Endothelial cell of hepatic sinusoid (primary cell): Measurements from ENCODE around the gene AMDHD1.

ENCODE experiments used
- in situ Hi-C: cut with HindIII; loops from 2 replicates; pipeline ENCODE4 v1.10.0; 2017; ENCODE audit warnings: low sequenced_read_pairs

Gene AMDHD1

DNA sequence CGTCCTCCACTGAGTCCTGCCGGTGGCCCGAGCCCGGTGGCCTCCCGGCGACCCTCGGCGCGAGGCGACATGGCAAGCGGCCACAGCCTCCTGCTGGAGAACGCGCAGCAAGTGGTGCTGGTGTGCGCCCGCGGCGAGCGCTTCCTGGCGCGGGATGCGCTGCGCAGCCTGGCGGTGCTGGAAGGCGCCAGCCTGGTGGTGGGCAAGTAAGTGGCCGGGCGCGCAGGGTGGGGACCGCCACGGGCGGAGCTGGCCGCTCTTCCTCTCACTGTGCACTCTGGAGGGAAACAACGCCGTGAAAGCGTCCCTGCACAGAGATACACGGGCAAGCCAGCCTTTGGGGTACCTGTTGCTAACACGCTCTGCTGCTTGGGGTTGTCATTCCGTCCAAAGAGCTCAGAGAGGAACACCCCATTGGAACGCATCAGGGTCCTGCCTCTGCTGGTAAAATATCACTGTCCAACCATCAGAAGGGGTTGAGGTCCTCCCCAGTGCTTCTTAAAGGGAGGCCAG, at the start of gene AMDHD1:
Gene AMDHD1, plus strand, starts transcription at position 2 of the 513 bp plus-strand sequence. Its CDS starts 68 bp downstream, at position 70.
- in situ Hi-C loops: loop anchor here (5.0 kb wide), 1 partner anchor 86 kb away; the partner anchor contains the start of gene SNRPF

DNA sequence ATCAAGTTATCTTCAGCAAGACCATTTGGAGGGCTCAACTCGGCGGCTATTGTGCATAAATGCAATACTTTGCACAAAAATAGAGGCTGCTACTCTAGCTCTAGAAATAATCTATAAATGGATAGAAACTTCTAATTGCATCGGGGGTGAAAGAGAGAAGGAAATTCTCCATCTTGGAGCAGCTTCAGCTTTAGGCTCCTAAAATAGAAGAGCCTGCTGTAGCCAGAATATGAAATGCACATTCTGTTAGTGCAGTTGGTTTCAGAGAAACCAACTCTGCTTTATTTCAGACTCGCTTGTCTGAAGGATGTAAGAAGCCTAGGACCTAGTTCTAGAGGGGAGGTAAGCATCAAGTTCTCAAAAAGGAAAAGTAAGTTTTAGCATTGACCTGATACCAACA, 46.3 kb upstream of the AMDHD1 start:
- in situ Hi-C loops: loop anchor here (5.0 kb wide), 1 partner anchor 60 kb away; no protein-coding TSS in a partner anchor

DNA sequence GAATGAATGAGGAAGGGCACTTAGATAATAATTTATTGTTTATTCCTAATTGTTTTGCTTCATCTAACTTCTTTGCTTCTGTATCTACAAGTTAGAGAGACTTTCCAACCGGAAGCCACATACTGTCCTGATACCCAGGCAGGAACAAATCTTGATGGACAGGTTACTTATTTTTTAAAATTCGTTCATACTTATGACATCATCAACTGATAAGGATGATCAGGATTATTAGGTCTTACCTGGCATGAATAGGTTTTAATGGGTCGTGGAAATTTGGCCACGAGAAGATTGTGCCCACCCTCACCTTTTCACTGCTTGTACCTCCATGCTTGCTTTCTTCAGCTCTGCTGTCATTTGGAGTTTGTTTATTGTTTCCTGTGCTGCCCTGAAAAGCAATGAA, 45.0 kb upstream of the AMDHD1 start:
- in situ Hi-C loops: loop anchor here (5.0 kb wide), 1 partner anchor 59 kb away; no protein-coding TSS in a partner anchor

DNA sequence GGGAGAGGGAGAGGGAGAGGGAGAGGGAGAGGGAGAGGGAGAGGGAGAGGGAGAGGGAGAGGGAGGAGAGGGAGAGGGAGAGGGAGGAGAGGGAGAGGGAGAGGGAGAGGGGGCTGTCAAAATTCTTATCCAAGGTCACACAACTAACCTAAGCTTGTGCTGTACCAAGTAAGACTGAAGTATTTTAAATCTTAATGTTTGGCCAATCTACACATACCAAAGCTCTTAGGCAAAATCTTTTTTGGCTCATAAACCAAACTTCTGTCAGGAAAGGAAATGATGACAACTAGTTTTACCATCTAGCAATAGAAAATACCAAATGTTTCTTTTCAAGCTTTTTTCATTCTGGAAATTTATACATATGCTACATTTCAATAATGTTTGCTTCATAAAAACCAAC, 34.6 kb upstream of the AMDHD1 start:
- in situ Hi-C loops: no loop called here

DNA sequence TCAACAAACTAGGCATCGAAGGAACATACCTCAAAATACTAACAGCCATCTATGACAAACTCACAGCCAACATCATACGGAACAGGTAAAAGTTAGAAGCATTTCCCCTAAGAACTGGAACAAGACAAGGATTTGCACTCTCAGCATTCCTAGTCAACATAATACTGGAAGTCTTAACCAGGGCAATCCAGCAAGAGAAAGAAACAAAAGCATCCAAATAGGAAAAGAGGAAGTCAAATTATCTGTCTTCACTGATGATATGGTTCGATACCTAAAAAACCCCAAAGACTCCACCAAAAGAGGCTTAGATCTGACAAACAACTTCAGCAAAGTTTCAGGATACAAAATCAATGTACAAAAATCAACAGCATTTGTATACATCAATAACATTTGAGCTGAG, 33.3 kb upstream of the AMDHD1 start:
- in situ Hi-C loops: no loop called here

DNA sequence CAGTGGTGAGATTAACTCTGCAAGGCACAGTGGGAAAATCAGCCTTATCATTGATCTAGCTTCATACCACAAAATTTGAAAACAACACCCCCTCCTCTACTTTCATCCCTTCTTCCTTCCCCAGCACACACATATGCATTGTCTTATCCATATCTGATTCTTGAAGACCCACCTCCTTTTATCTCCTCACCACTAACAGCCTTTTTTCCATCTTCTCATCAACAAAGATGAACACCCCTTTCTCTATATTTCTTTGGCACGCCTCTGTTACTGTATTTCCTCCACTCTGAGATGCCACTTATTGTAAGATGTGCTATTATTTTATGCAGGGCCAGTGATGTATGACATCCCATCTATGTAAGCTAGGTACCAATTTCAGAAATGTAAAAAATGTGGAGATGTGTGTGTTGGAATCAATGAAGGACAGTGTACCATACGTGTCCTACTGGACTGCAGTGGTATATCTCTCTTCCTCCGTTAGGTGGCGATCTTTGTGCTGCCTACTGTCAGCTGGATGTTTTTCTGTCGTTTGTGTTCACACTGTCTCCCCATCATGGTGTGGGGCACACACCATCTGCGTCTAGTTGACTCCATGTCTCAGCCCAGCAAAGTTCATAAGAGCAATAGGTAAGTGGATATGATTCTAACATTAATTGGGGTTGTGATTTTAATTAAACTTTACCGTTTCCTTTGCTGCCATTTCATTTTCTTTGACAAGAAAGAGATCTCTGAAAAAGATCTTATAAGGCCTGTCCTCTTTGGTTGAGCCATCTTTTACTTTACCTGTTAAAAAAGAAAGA, 24.7 kb upstream of the AMDHD1 start:
- in situ Hi-C loops: no loop called here

DNA sequence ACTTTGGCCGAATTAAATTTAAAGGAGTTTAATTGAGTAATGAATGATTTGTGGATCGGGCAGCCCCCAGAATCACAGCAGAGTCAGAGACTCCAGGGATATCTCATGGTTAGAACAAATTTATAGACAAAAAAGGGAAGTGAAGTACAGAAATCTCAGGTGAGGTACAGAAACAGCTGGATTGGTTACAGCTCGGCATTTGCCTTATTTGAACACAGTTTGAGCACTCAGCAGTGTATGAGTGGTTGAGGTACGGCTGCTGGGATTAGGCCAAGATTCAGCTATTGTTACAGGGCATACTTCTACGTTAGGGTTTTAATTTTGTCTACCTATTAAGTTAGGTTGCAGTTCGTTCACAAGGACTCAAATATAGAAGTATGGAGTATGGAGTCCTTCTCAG, 24.0 kb upstream of the AMDHD1 start:
- in situ Hi-C loops: no loop called here

DNA sequence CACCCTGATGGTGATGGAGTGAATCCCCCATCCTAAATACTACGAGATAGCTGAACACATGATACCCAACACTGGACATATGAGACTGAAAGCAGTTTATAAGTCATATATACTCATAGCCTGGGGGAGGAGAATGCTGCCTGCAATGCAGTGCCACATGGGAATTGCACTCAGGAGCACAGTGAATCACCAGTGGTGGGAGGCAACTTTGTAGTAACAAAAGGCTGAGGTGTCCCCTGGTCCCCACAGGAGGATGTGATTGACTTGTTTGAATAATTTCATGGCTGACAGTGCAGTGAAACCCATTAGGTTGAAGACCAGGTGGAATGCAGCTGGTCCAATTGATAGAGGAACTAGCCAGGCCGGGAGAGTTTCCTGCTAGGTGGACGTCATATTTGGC, 20.9 kb upstream of the AMDHD1 start:
- in situ Hi-C loops: no loop called here

DNA sequence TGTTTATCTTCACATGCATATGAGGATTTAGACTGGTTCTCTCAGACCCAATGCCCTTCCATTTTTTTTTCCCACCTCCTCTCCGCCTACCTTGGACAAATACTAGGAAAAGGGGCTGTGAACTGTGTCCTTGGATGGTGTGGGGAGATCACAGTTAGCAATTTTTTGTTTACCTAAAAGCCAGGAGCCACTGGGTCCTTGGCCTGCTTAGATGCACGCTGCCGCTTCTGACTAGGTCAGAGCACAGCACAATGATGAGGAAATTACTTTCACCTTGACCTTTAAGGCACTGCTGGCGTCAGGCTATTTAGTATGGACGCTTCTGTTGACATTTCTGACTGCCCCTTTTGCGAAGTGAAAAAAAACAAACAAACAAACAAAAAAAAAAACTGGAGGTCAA, 2.6 kb upstream of the AMDHD1 start:
- in situ Hi-C loops: loop anchor here (5.0 kb wide), 1 partner anchor 83 kb away; the partner anchor contains the start of gene SNRPF

- in situ Hi-C loops: loop anchor here (5.0 kb wide), 1 partner anchor 85 kb away; the partner anchor contains the start of gene SNRPF
Observed at GRCh38 chr12:95942101-95942523, 1.0 kb upstream of the AMDHD1 start.

GRCh38 chr12:95942524-95943329, 404 bp upstream of the AMDHD1 start, which contains the start of gene CCDC38:
CCDC38 (minus strand) TSS chr12:95942614; CDS start chr12:95936509, 6,105 bp downstream.
- in situ Hi-C loops: loop anchor here (5.0 kb wide), 1 partner anchor 85 kb away; the partner anchor contains the start of gene SNRPF

DNA sequence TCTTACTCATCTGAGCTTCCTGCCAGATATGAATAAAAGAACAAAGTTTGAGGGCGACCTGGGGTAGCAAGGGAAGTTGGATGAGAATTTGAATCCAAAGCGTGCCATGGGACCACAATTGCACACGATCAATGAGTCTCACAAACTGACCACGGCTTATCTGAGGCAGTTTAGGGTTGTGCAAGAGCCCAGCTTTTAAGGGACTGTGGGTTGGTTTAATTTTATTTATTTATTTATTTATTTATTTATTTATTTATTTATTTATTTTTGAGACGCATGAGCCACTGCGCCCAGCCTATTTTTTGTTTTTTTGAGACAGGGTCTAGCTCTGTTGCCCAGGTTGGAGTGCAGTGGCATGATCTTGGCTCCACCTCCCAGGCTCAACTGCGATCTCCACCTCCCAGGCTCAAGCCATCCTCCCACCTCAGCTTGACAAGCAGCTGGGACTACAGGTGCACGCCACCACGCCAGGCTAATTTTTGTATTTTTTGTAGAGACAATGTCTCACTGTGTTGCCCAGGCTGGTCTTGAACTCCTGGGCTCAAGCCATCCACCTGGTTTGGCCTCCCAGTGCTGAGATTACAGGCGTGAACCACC, 1.1 kb downstream of the AMDHD1 start:
- in situ Hi-C loops: loop anchor here (5.0 kb wide), 1 partner anchor 87 kb away; the partner anchor contains the start of gene SNRPF

DNA sequence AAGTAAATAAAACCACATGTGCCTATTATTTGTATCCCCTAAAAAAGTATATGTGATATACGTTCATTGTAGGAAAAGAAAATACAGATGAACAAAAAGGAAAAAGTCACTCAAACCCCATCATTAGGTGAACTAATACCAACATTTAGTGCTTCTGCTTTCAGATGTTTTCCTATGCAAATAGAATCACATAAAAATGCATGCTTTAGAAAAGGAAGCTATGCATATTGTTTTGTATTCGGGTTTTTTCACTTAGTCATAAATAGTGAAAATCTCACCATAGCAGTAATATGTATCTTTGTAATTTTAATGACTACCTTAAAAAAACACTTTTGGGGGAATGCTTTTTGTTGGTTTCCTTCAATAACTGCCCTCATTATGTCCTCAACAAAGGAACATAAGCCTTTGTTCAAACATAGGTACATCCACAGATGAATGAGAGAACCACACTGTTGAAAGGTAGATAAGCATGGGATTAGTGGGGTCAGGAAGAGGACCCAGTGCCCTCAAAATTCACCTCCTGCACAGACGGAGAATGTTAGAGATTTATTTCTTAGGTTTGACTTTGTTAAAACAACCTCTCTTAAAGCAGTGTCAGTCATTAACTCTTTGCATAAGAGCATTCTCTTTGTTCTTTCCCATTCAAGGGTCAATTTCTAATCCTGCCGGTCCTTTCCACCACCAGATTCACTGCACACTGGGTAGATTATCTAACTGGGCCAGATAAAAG, 6.5 kb downstream of the AMDHD1 start:
- in situ Hi-C loops: no loop called here

DNA sequence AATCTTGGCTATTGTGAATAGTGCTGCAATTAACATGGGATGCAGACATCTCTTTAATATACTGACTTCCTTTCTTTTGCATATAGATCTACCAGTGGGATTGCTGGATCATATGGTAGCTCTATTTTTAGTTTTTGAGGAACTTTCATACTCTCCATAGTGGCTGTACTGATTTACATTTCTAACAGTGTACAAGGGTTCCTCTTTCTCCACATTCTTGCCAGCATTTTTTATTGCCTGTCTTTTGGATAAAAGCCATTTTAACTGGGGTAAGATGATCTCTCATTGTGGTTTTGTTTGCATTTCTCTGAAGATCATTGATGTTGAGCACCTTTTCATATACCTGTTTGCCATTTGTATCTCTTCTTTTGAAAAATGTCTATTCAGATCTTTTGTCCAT, 8.4 kb downstream of the AMDHD1 start:
- in situ Hi-C loops: no loop called here

- in situ Hi-C loops: no loop called here
Observed at GRCh38 chr12:95953000-95953399, 9.9 kb downstream of the AMDHD1 start.

DNA sequence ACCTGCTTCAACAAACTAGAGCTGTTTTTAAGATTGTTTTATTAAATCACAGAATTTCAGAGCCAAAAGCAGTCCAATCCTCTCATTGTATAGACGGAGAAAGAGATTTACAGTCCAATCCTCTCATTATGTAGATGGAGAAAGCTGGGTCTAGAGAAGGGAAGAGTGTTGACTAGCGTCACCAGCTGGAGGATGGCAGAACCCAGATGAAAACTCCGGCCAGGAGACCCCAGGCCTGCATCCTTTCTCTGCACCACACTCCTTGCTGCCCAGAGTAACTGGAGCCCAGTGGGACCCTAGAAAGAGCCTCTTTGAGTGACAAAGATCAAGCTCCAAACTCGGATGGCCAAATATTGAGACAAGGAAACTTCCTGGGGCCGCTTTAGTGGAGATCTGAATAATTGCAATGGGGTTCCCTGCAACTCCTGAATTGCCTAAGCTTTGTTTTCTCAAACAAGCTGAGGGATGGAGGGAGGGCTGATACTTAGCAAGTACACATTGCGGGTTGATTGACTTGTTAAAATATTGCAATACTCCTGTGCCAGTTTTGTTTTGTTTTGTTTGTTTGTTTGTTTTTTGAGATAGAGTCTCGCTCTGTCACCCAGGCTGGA, 12.5 kb downstream of the AMDHD1 start:
- in situ Hi-C loops: loop anchor here (5.0 kb wide), 1 partner anchor 58 kb away; no protein-coding TSS in a partner anchor

- in situ Hi-C loops: loop anchor here (5.0 kb wide), 1 partner anchor 59 kb away; no protein-coding TSS in a partner anchor
Observed at GRCh38 chr12:95956557-95957145, 13.5 kb downstream of the AMDHD1 start.

GRCh38 chr12:95959107-95959506, 16.0 kb downstream of the AMDHD1 start:
- in situ Hi-C loops: loop anchor here (5.0 kb wide), 1 partner anchor 62 kb away; no protein-coding TSS in a partner anchor

DNA sequence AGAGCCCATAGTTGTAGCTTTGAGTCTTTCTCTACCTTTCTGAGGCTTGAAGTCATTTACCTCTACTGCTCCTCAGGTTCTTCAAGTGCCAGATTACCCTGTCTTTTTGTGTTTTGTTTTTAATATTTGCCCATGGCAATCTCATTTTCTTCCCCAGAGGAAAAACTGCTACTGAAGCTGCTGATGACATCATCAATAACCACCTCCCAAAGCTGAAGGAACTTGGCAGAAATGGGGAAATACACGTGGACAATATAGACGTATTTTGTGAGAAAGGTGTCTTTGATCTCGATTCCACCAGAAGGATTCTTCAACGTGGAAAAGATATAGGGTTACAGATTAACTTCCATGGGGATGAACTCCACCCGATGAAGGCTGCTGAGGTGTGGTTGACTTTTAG, 17.1 kb downstream of the AMDHD1 start:
- in situ Hi-C loops: no loop called here
